PC-3 (cell line): ENCODE results near the gene PLXDC1. TPM values are rescaled to one million over a fixed set of nuclear protein-coding genes. Genes with fewer than 3 reads are reported as not detected.
A peak's percentile ranks its signal among the peaks of the same experiment; 100 is the strongest.
"Not testable (repeated sequence)": the region's sequence is repeated elsewhere in the genome, so short reads cannot be mapped to it uniquely, and the experiment has no call there.

Source experiments
- ATAC-seq: fragments of 200-7000 bp; cut with Tn5 transposase; 2 replicates; pipeline ENCODE4 v1.9.1; 2020; ENCODE audit warnings: mild to moderate bottlenecking, moderate library complexity
- BruUV-seq: library from RNA; stranded (reverse); fragments of 400-500 nt; replicated peaks from 2 replicates; lab custom pipeline; 2021; lab: Mats Ljungman, UMichigan
- CTCF ChIA-PET: fragments of 300-600 bp; sonication (Branson Sonifier 250); formaldehyde crosslinking; loops from one replicate; lab custom pipeline; 2022; ENCODE audit warnings: antibody characterized with exemption; lab: Charles Lee
- POLR2A ChIA-PET: fragments of 300-600 bp; sonication (Branson Sonifier 250); formaldehyde crosslinking; loops from one replicate; lab custom pipeline; 2022; ENCODE audit warnings: antibody characterized with exemption; ENCODE audit not compliant: unreplicated experiment; lab: Charles Lee
- DNase-seq: peaks from one replicate; pipeline ENCODE4 v3.0.0-alpha.2; 2015
- H2AFZ ChIP-seq: fragments of 300-600 bp; sonication (generic); 2 replicates; pipeline ENCODE4 v1.6.0; 2016; ENCODE audit warnings: antibody characterized with exemption, low read length
- H3F3A ChIP-seq: fragments of 300-600 bp; sonication (generic); one replicate; pipeline ENCODE4 v1.6.0; 2017; ENCODE audit warnings: antibody characterized with exemption, low read length, control low read depth, mild to moderate bottlenecking; ENCODE audit not compliant: unreplicated experiment
- H3K27ac ChIP-seq: fragments of 300-600 bp; sonication (generic); 2 replicates; pipeline ENCODE4 v1.5.1; 2016; ENCODE audit warnings: mild to moderate bottlenecking, low read length
- H3K27me3 ChIP-seq: fragments of 300-600 bp; sonication (generic); 2 replicates; pipeline ENCODE4 v1.6.1; 2016; ENCODE audit warnings: low read length, mixed read lengths
- H3K36me3 ChIP-seq: fragments of 300-600 bp; sonication (generic); 2 replicates; pipeline ENCODE4 v1.6.1; 2016; ENCODE audit warnings: low read depth, mixed run types, low read length, mixed read lengths
- H3K4me1 ChIP-seq: fragments of 300-600 bp; sonication (generic); 2 replicates; pipeline ENCODE4 v1.5.1; 2016; ENCODE audit warnings: low read length; ENCODE audit not compliant: insufficient read depth
- H3K4me2 ChIP-seq: fragments of 300-600 bp; sonication (generic); 2 replicates; pipeline ENCODE4 v1.6.0; 2016; ENCODE audit warnings: low read length
- H3K4me3 ChIP-seq: fragments of 300-600 bp; sonication (generic); 2 replicates; pipeline ENCODE4 v1.5.1; 2016; ENCODE audit warnings: mild to moderate bottlenecking, low read length, mixed read lengths
- H3K79me2 ChIP-seq: fragments of 300-600 bp; sonication (generic); 2 replicates; pipeline ENCODE4 v1.6.1; 2017; ENCODE audit warnings: low read length, mixed read lengths
- H3K9ac ChIP-seq: fragments of 300-600 bp; sonication (generic); 2 replicates; pipeline ENCODE4 v1.6.0; 2016; ENCODE audit warnings: mild to moderate bottlenecking, low read length
- H3K9me2 ChIP-seq: fragments of 300-600 bp; sonication (generic); replicated peaks from 2 replicates; pipeline ENCODE4 v1.6.1; 2016; ENCODE audit warnings: mixed run types, low read length, mixed read lengths
- H3K9me3 ChIP-seq: fragments of 300-600 bp; sonication (generic); 2 replicates; pipeline ENCODE4 v1.6.1; 2016; ENCODE audit warnings: low read length, mixed read lengths
- H4K20me1 ChIP-seq: fragments of 300-600 bp; sonication (generic); 2 replicates; pipeline ENCODE4 v1.6.1; 2016; ENCODE audit warnings: low read length, mixed read lengths
- EZH2 ChIP-seq: fragments of 300-600 bp; sonication (generic); IDR thresholded peaks from one replicate; pipeline ENCODE4 v1.6.1; 2017; ENCODE audit warnings: antibody characterized with exemption, mild to moderate bottlenecking, low read length; ENCODE audit not compliant: unreplicated experiment
- EZH2phosphoT487 ChIP-seq: fragments of 300-600 bp; sonication (generic); IDR thresholded peaks from 2 replicates; pipeline ENCODE4 v1.6.1; 2018; ENCODE audit warnings: mild to moderate bottlenecking, antibody characterized with exemption, low read length, borderline replicate concordance
- intact Hi-C: fragments of 100-400 bp; cut with micrococcal nuclease; formaldehyde crosslinking; loops from 2 replicates; pipeline ENCODE4 v1.9.0; 2023
- total RNA-seq: library from RNA; depleted of rRNA; stranded (reverse); fragments of >200 nt; gene quantifications from 2 replicates; pipeline ENCODE4 v1.2.3, GENCODE V29; 2014
- TF ChIP-seq, protein P1 (sequence below): fragments of 300-600 bp; sonication (generic); conservative IDR thresholded peaks from 2 replicates; pipeline ENCODE4 v1.5.1; 2017; ENCODE audit warnings: antibody characterized with exemption, low read depth, mild to moderate bottlenecking, low read length

Gene PLXDC1
- total RNA-seq, 1 experiment from 2014 or later = not detected

DNA sequence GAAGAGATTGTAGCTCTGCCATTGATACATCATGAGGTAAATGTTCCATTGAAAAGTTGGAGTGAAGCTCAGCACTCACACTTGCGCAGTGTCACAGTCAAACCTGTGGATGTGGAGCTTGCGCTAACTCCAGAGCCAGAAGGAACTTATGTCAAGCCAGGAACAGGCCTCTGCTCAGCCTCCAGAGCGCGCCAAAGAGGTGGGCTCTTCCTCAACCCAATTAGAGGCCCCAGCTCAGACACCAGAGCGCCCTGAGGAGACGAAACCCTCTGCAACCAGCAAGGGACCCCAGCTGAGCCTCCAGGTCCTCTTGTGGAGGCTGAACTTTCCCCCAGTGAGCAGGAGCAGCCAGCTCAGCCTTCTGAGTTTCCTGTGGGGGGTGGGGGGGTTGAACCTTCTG lies 122.7 kb downstream of the PLXDC1 start:
- Histone ChIP-seq H4K20me1 (no peaks in the 10 kb centered on the region), H3K27ac (no peak overlapping the region), H3K79me2 (no peaks in the 10 kb centered on the region), H3K9ac (no peak overlapping the region), H3K4me3 (no peak overlapping the region), H3K36me3 (no peaks in the 10 kb centered on the region), H2AFZ (no peak overlapping the region), H3K4me1 (no peaks in the 10 kb centered on the region), H3K4me2 (no peak overlapping the region), H3F3A (no peaks in the 10 kb centered on the region), H3K9me3 (no peaks in the 10 kb centered on the region), H3K27me3 (no peaks in the 10 kb centered on the region), H3K9me2 (no peaks in the 10 kb centered on the region)
- intact Hi-C loops = no loop called here
- no peak for DNase-seq
- no TSS peak for BruUV-seq
- TF ChIP-seq, protein P1, sequence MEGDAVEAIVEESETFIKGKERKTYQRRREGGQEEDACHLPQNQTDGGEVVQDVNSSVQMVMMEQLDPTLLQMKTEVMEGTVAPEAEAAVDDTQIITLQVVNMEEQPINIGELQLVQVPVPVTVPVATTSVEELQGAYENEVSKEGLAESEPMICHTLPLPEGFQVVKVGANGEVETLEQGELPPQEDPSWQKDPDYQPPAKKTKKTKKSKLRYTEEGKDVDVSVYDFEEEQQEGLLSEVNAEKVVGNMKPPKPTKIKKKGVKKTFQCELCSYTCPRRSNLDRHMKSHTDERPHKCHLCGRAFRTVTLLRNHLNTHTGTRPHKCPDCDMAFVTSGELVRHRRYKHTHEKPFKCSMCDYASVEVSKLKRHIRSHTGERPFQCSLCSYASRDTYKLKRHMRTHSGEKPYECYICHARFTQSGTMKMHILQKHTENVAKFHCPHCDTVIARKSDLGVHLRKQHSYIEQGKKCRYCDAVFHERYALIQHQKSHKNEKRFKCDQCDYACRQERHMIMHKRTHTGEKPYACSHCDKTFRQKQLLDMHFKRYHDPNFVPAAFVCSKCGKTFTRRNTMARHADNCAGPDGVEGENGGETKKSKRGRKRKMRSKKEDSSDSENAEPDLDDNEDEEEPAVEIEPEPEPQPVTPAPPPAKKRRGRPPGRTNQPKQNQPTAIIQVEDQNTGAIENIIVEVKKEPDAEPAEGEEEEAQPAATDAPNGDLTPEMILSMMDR = no peak
- TF ChIP-seq EZH2phosphoT487 (no peak), EZH2 (no peak)
- ChIA-PET CTCF (no interaction called here), POLR2A (no interaction called here)
- ATAC-seq = no peak

DNA sequence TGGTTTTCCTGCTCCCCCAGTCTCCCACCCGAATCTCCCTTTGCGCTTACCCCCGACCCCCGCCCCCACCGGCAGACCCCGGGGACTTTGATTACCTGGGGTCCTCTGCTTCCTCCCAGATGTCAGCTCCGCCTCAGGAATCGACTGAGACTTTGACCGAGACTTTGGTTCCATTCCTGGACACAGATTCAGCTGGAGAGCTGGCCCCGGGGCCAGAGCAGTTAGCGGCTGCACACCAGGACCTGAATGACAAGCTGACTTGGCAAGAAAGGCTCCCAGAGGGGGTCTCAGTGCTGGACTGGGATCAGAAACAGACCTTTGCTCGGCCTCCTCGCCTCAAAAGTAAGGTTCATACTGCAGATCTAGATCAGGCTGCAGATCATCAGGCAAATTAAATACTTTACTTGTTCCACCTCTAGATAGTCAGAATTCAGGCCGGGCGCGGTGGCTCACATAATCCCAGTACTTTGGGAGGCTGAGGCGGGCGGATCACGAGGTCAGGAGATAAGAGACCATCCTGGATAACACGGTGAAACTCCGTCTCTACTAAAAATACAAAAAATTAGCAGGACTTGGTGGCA lies 123.9 kb downstream of the PLXDC1 start:
- no peak for TF ChIP-seq EZH2
- TF ChIP-seq, protein P1 = no peak
- H3K4me3 ChIP-seq = peak overlapping the region; percentile 64
- no peaks in the 10 kb centered on the region for H3K27me3 ChIP-seq
- no peaks in the 10 kb centered on the region for H3K9me2 ChIP-seq
- no peaks in the 10 kb centered on the region for H3F3A ChIP-seq
- intact Hi-C loops = no loop called here
- H3K4me2 ChIP-seq = peak overlapping the region; percentile 80
- no peaks in the 10 kb centered on the region for H3K36me3 ChIP-seq
- no peak overlapping the region for H3K27ac ChIP-seq
- no peaks in the 10 kb centered on the region for H3K79me2 ChIP-seq
- no peaks in the 10 kb centered on the region for H3K4me1 ChIP-seq
- H3K9me3 ChIP-seq = no peaks in the 10 kb centered on the region
- H4K20me1 ChIP-seq = no peaks in the 10 kb centered on the region
- no TSS peak for BruUV-seq
- ATAC-seq = no peak
- ChIA-PET POLR2A (no interaction called here), CTCF (no interaction called here)
- DNase-seq = no peak
- no peak overlapping the region for H3K9ac ChIP-seq
- peak overlapping the region; percentile 78 for H2AFZ ChIP-seq

DNA sequence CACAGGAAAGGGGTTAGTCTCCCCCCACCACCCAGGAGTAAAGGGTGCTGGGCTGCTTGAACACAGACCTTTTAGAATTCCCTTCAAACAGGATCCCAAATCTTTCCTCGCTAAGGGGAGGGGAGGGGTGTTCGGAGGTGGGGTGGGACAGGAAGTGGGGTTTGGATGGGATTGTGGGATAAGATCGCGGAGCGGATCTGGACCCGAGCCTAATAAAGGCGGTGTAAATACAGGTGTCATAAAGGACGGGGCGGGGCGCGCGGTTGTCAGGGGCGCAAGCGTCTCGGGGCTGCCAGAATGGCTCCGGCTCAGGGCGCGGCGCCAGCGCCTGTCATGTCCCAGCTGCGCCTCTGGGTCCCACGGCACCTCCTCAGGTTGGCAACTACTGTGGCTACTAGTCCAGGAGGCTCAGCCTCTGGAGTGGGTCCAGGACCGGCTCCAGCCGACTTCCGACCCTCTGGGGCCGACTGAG lies 124.4 kb downstream of the PLXDC1 start:
- ATAC-seq (peak; percentile 57), DNase-seq (peak; percentile 39)
- no peaks in the 10 kb centered on the region for H3K79me2 ChIP-seq
- BruUV-seq = no TSS peak
- H4K20me1 ChIP-seq = no peaks in the 10 kb centered on the region
- ChIA-PET POLR2A (no interaction called here), CTCF (no interaction called here)
- H3K27me3 ChIP-seq = no peaks in the 10 kb centered on the region
- H3F3A ChIP-seq = no peaks in the 10 kb centered on the region
- H3K36me3 ChIP-seq = no peaks in the 10 kb centered on the region
- no peak overlapping the region for H3K9ac ChIP-seq
- H2AFZ ChIP-seq = peak overlapping the region; percentile 78
- TF ChIP-seq EZH2 = no peak
- TF ChIP-seq, protein P1 = no peak
- no peak for TF ChIP-seq EZH2phosphoT487
- H3K9me2 ChIP-seq = no peaks in the 10 kb centered on the region
- H3K27ac ChIP-seq = no peak overlapping the region
- intact Hi-C loops = no loop called here
- H3K4me2 ChIP-seq = peak overlapping the region; percentile 80
- no peaks in the 10 kb centered on the region for H3K4me1 ChIP-seq
- H3K9me3 ChIP-seq = no peaks in the 10 kb centered on the region
- H3K4me3 ChIP-seq = peak overlapping the region; percentile 64

DNA sequence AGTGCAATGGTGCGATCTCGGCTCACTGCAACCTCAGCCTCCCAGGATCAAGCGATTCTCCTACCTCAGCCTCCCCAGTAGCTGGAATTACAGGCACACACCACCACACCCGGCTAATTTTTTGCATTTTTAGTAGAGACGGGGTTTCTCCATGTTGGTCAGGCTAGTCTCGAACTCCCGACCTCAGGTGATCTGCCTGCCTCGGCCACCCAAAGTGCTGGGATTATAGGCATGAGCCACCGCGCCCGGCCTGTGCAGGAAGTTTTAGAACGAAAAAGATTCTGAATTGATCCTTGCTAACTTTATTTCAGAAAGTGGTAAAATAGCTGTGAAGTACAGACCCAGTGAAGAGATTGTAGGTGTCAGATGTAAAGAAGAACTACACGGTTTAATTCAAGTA lies 125.1 kb downstream of the PLXDC1 start:
- H3K27me3 ChIP-seq, H3K4me1 ChIP-seq, H2AFZ ChIP-seq, H3K9me3 ChIP-seq, H3F3A ChIP-seq, H3K9me2 ChIP-seq, DNase-seq, intact Hi-C loops, ATAC-seq, H3K79me2 ChIP-seq, BruUV-seq, H3K36me3 ChIP-seq, H3K27ac ChIP-seq, H4K20me1 ChIP-seq, H3K9ac ChIP-seq, POLR2A ChIA-PET, CTCF ChIA-PET, H3K4me3 ChIP-seq: not testable (repeated sequence)
- H3K4me2 ChIP-seq = peak overlapping the region; percentile 80; the same call in 1 of the 2 replicates
